RWPE1 (cell line): Measurements from ENCODE around the gene FBXW11.

Experiments used
- CTCF ChIA-PET: fragments of 350-600 bp; sonication (Branson Sonifier 250); formaldehyde crosslinking; extraction: SDS; loops from one replicate; lab custom pipeline; 2021; lab: Yijun Ruan, JAX
- POLR2A ChIA-PET: fragments of 400-600 bp; formaldehyde crosslinking; extraction: SDS; loops from one replicate; lab custom pipeline; 2020; ENCODE audit warnings: antibody characterized with exemption; ENCODE audit not compliant: low non-redundant PET; lab: Yijun Ruan, JAX
- DNase-seq: peaks from one replicate; pipeline ENCODE4 v3.0.0; 2012; ENCODE audit warnings: low spot score
- H3K27ac ChIP-seq: fragments of 450-650 bp; 2 replicates; pipeline ENCODE4 v1.5.1; 2017
- TF ChIP-seq, protein P1 (sequence below): fragments of 450-650 bp; conservative IDR thresholded peaks from 2 replicates; pipeline ENCODE4 v1.5.1; 2017; ENCODE audit warnings: low read depth, mild to moderate bottlenecking

Gene FBXW11

GRCh38 chr5:172006321-172007174 is at the start of gene FBXW11:
Gene FBXW11, minus strand, starts transcription at chr5:172006638. Its CDS starts 136 bp downstream, at chr5:172006502.
- DNase-seq: peak; percentile 98
- TF ChIP-seq, protein P1, sequence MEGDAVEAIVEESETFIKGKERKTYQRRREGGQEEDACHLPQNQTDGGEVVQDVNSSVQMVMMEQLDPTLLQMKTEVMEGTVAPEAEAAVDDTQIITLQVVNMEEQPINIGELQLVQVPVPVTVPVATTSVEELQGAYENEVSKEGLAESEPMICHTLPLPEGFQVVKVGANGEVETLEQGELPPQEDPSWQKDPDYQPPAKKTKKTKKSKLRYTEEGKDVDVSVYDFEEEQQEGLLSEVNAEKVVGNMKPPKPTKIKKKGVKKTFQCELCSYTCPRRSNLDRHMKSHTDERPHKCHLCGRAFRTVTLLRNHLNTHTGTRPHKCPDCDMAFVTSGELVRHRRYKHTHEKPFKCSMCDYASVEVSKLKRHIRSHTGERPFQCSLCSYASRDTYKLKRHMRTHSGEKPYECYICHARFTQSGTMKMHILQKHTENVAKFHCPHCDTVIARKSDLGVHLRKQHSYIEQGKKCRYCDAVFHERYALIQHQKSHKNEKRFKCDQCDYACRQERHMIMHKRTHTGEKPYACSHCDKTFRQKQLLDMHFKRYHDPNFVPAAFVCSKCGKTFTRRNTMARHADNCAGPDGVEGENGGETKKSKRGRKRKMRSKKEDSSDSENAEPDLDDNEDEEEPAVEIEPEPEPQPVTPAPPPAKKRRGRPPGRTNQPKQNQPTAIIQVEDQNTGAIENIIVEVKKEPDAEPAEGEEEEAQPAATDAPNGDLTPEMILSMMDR: no peak
- peak within 1 kb of the TSS; percentile 96 for H3K27ac ChIP-seq
- ChIA-PET POLR2A (interaction anchor here (0.5 to 2.2 kb wide), 7 partner anchors 10 to 182 kb away, joined by 3 to 10 read pairs (median 4); partner anchors contain the start of gene STK10), CTCF (interaction anchor here (0.5 to 2.6 kb wide), 7 partner anchors 46 to 708 kb away, joined by 3 to 9 read pairs (median 3); no protein-coding TSS in a partner anchor)

DNA sequence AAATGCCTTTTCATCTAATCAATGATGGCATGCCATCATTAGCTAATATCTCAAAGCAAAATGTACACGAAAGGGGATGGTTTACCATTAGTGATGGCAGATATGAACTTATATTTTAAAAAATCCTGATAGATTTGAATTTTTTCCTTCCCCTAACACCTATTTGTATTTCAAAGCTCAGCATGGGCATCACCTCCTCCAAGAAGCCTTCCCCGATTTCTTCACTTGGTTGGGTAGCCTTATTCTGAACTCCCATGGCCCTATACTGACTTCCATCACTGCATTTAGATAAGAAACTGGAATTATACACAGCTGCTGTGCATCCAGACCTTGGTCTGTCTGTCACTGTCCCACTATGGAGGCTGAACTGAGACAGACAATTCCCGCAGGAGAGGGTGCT is 49.6 kb upstream of the FBXW11 start:
- ChIA-PET CTCF (interaction anchor here (0.7 kb wide), 2 partner anchors 117 to 376 kb away, joined by 3 read pairs; no protein-coding TSS in a partner anchor), POLR2A (no interaction called here)
- no peak overlapping the region for H3K27ac ChIP-seq
- TF ChIP-seq, protein P1: no peak
- DNase-seq: no peak

DNA sequence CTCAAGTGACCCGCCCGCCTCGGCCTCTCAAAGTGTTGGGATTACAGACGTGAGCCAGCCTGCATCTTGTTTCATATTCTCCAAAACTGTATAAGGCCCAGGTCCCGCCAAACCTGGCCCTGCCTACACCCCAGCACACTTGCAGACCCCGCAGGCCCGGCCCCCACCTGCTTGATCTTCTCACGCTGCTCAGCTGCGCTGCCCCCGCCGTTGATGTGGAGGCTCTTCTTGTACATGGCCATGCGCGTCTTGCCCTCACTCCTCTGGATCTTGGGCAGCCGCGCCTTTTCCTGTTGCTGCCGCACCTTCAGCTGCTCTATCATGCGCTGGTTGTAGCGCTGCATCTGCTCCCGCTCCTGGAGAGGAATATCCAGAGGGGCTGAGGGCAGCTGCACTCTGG is 49.0 kb upstream of the FBXW11 start:
- ChIA-PET CTCF (interaction anchor here (0.6 to 0.8 kb wide), 2 partner anchors 143 to 675 kb away, joined by 3 to 7 read pairs; no protein-coding TSS in a partner anchor), POLR2A (no interaction called here)
- no peak overlapping the region for H3K27ac ChIP-seq
- TF ChIP-seq, protein P1: no peak
- no peak for DNase-seq

DNA sequence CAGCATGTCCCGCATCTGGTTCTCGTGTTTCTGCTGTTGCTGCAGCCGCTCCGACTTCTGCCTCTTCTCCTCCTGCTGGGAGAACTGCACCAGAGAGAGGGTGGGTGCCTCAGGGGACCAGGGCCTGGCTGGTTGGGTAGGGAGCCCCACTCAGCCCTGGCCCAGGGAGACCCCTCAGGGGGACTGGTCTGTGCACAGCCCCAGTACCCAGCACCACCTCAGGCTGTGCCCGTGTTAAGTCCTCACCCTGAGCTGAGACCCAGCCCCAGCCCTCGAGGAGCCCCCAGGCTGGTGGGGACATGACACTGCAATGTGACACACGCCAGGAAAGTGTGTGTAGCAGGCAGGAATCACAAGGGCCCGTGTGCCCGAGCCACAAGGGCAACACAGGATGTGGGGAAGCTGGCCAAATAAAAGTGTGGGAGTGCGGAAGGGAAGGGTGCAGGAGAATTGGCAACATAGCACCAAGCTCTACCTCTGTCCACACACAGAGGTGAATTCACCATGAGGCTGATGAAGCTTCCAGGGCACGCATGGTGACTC is 48.2 kb upstream of the FBXW11 start:
- ChIA-PET POLR2A (interaction anchor here (0.6 kb wide), 1 partner anchor 128 kb away, joined by 8 read pairs; no protein-coding TSS in a partner anchor), CTCF (interaction anchor here (0.6 to 0.8 kb wide), 2 partner anchors 142 to 674 kb away, joined by 3 to 7 read pairs; no protein-coding TSS in a partner anchor)
- TF ChIP-seq, protein P1: no peak
- no peak for DNase-seq
- no peak overlapping the region for H3K27ac ChIP-seq

- 0 out of 2 replicates have a peak overlapping the region, but pooled peaks have one; percentile 10 for H3K27ac ChIP-seq
- no peak for DNase-seq
- TF ChIP-seq, protein P1: no peak
- POLR2A ChIA-PET: no interaction called here
- CTCF ChIA-PET: interaction anchor here (0.5 to 0.8 kb wide), 3 partner anchors 15 to 136 kb away, joined by 3 read pairs; no protein-coding TSS in a partner anchor
Measured at GRCh38 chr5:172052450-172053236, 46.2 kb upstream of the FBXW11 start.
